HepG2 (cell line): ENCODE measurements around the gene CARD19. TPM values are rescaled to one million over a fixed set of nuclear protein-coding genes. Genes with fewer than 3 reads are reported as not detected.
A peak's percentile ranks its signal among the peaks of the same experiment; 100 is the strongest.

Source experiments
- ATF7 ChIP-seq, 2 experiments: fragments of 450-650 bp in 1 of 2; sonication (generic) in 1 of 2; formaldehyde crosslinking in 1 of 2; IDR thresholded peaks; 2 replicates each; pipeline versions ENCODE4 v1.4.0 to v1.6.1; 2016 to 2020; ENCODE audit warnings: antibody characterized with exemption in 1 of 2, mild to moderate bottlenecking in 1 of 2, missing genetic modification reagents in 1 of 2
- ERF ChIP-seq: IDR thresholded peaks from 2 replicates; pipeline ENCODE4 v1.6.1; 2018; ENCODE audit warnings: missing biosample characterization, missing genetic modification reagents
- GATAD2A ChIP-seq: IDR thresholded peaks from 2 replicates; pipeline ENCODE4 v1.6.1; 2016
- IKZF1 ChIP-seq: fragments of 450-650 bp; IDR thresholded peaks from 2 replicates; pipeline ENCODE4 v1.7.1; 2016
- KAT8 ChIP-seq: IDR thresholded peaks from 2 replicates; pipeline ENCODE4 v1.6.1; 2016; ENCODE audit warnings: missing genetic modification reagents, missing compliant biosample characterization
- KDM4B ChIP-seq: sonication (generic); formaldehyde crosslinking; IDR thresholded peaks from 2 replicates; pipeline ENCODE4 v1.4.0; 2020; ENCODE audit warnings: missing genetic modification reagents
- MXI1 ChIP-seq: IDR thresholded peaks from 3 replicates; pipeline ENCODE4 v1.6.1; 2012; ENCODE audit warnings: low read depth, low read length, inconsistent platforms, borderline replicate concordance
- NR2F6 ChIP-seq, 2 experiments: IDR thresholded peaks; 2 replicates each; pipeline ENCODE4 v1.6.1; 2016; ENCODE audit warnings: antibody characterized with exemption in 1 of 2, mild to moderate bottlenecking in 1 of 2
- PHF5A ChIP-seq: IDR thresholded peaks from one replicate; pipeline ENCODE4 v1.6.1; 2018; ENCODE audit warnings: low read depth, missing genetic modification reagents; ENCODE audit not compliant: unreplicated experiment
- SAFB2 ChIP-seq: sonication (generic); formaldehyde crosslinking; IDR thresholded peaks from 2 replicates; pipeline ENCODE4 v1.5.1; 2020; ENCODE audit warnings: missing genetic modification reagents, low read depth, mild to moderate bottlenecking, borderline replicate concordance
- TARDBP ChIP-seq: sonication (generic); formaldehyde crosslinking; IDR thresholded peaks from 2 replicates; pipeline ENCODE4 v1.8.0; 2022; ENCODE audit warnings: mild to moderate bottlenecking, missing genetic modification reagents
- ZFP41 ChIP-seq: sonication (generic); formaldehyde crosslinking; IDR thresholded peaks from 2 replicates; pipeline ENCODE4 v1.4.0; 2020; ENCODE audit warnings: mild to moderate bottlenecking, missing genetic modification reagents, borderline replicate concordance
- ZIK1 ChIP-seq: sonication (generic); formaldehyde crosslinking; IDR thresholded peaks from 2 replicates; pipeline ENCODE4 v1.5.0; 2020; ENCODE audit warnings: mild to moderate bottlenecking, low read depth, missing genetic modification reagents, borderline replicate concordance
- ZMYM2 ChIP-seq: sonication (generic); formaldehyde crosslinking; IDR thresholded peaks from 2 replicates; pipeline ENCODE4 v1.8.0; 2022; ENCODE audit warnings: mild to moderate bottlenecking, missing genetic modification reagents
- ZNF224 ChIP-seq: sonication (generic); formaldehyde crosslinking; IDR thresholded peaks from 2 replicates; pipeline ENCODE4 v1.5.0; 2020; ENCODE audit warnings: mild to moderate bottlenecking, missing genetic modification reagents
- ZNF33B ChIP-seq: sonication (generic); formaldehyde crosslinking; IDR thresholded peaks from 2 replicates; pipeline ENCODE4 v1.5.1; 2020; ENCODE audit warnings: mild to moderate bottlenecking, missing genetic modification reagents
- ZNF496 ChIP-seq: sonication (generic); formaldehyde crosslinking; IDR thresholded peaks from 2 replicates; pipeline ENCODE4 v1.8.1; 2023; ENCODE audit warnings: mild to moderate bottlenecking, moderate library complexity, missing genetic modification reagents; ENCODE audit not compliant: insufficient replicate concordance
- ZNF652 ChIP-seq: IDR thresholded peaks from 2 replicates; pipeline ENCODE4 v1.6.1; 2016; ENCODE audit warnings: low read depth, borderline replicate concordance
- polyA plus RNA-seq, 8 experiments: library from polyadenylated mRNA; depleted of rRNA in 3 of 8; stranded (reverse) in 7 of 8; unstranded in 1 of 8; fragments of >200 nt; fragmentation: Illumina TruSeq in 4 of 8; extraction: Trizol in 4 of 8; gene quantifications; 2 replicates each; pipeline versions ENCODE4 v1.2.1 to v1.2.3, GENCODE V29; 2011 to 2016; ENCODE audit warnings: low read depth in 4 of 8, missing spikeins in 1 of 8, mixed read lengths in 1 of 8; ENCODE audit not compliant: insufficient read depth in 1 of 8
- total RNA-seq, 5 experiments: library from RNA; depleted of rRNA; stranded (reverse); fragments of >200 nt; fragmentation: Illumina TruSeq; extraction: Trizol; gene quantifications; 2 replicates each; pipeline ENCODE4 v1.2.3, GENCODE V29; 2016; ENCODE audit warnings: low read depth in 1 of 5
- TF ChIP-seq, protein P1 (sequence below): sonication (generic); formaldehyde crosslinking; IDR thresholded peaks from 2 replicates; pipeline ENCODE4 v1.9.0; 2022; ENCODE audit warnings: missing genetic modification reagents, mild to moderate bottlenecking, borderline replicate concordance
- TF ChIP-seq, protein P2 (sequence below): IDR thresholded peaks from 2 replicates; pipeline ENCODE4 v1.6.1; 2016; ENCODE audit warnings: low read depth, control low read depth
- TF ChIP-seq, protein P3 (sequence below): sonication (generic); formaldehyde crosslinking; IDR thresholded peaks from 2 replicates; pipeline ENCODE4 v1.4.0; 2020; ENCODE audit warnings: mild to moderate bottlenecking, low read depth, missing genetic modification reagents
- TF ChIP-seq, protein P4 (sequence below): sonication (generic); formaldehyde crosslinking; IDR thresholded peaks from 2 replicates; pipeline ENCODE4 v1.4.0; 2020; ENCODE audit warnings: missing genetic modification reagents

Gene CARD19
- total and polyA plus RNA-seq, 2 of the 13 experiments (the other 11 are each of a cell fraction or from before 2014, with no cell fraction given): 18.4 to 47.2 TPM

DNA sequence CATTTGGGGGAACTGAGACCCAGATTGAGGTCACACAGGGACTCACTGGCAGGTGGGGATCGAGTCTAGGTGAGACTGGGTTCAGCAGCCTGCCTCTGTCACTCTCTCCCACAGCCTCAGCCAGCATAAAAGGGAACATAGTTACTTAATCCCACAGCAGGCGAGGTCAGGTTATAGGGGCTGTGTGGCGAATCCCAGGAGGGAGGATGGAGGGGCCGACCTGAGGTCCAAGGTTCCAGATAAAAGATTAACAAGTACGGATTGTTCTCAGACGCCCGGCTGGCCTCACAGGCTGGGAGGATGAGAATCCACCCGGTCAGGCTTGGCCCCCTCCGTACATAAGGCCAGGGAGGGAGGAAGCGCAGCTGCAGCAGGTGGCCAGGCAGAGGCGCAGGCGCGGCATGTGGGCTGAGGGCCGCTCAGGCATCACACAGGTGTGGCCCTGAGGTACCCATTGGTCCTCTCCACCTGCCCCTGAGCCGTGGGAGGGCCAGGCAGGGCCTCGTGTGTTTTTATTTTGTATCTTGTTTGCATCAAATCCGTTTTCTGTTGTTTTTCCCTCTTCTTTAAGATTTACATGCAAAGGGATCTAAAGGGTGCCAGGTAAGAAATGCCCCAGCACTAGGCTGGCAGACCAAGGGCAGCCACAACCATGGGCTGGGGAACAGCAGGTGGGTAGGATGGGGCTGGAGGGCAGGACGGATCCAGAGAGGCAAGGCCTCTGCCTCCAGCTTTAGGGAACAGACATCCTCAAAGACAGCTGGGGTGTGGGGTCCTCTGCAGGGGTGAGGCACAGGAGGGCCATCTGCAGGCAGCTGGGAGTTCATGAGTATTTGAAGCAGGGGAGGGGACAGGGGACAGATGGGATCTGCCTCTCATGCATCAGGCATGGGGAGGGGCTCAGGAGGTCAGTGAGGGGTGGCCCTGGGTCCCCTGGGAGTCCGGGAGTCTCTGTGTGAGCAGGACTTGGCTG lies 33.9 kb upstream of the CARD19 start (continued):
- no peak for TF ChIP-seq IKZF1
- TF ChIP-seq ERF: peak; percentile 59
- TF ChIP-seq ZIK1 (CRISPR knock-in tag): no peak
- TF ChIP-seq GATAD2A: peak; percentile 71
- TF ChIP-seq ZFP41: no peak
- TF ChIP-seq KAT8 (CRISPR knock-in tag): 0 out of 2 replicates have a peak, but pooled peaks have one; percentile 57
- TF ChIP-seq MXI1: peak; percentile 53; the same call in 1 of the 3 replicates
- TF ChIP-seq, protein P1, sequence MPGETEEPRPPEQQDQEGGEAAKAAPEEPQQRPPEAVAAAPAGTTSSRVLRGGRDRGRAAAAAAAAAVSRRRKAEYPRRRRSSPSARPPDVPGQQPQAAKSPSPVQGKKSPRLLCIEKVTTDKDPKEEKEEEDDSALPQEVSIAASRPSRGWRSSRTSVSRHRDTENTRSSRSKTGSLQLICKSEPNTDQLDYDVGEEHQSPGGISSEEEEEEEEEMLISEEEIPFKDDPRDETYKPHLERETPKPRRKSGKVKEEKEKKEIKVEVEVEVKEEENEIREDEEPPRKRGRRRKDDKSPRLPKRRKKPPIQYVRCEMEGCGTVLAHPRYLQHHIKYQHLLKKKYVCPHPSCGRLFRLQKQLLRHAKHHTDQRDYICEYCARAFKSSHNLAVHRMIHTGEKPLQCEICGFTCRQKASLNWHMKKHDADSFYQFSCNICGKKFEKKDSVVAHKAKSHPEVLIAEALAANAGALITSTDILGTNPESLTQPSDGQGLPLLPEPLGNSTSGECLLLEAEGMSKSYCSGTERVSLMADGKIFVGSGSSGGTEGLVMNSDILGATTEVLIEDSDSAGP (CRISPR knock-in tag): peak; percentile 47; the same call in 1 of the 2 replicates
- TF ChIP-seq SAFB2: no peak; the same call in 1 of the 2 replicates
- peak; percentile 55; the same call in 1 of the 2 replicates for TF ChIP-seq ZMYM2 (CRISPR knock-in tag)
- no peak for TF ChIP-seq PHF5A (CRISPR knock-in tag)
- no peak for TF ChIP-seq ATF7 (IDR thresholded peaks at IDR 0.05)
- no peak for TF ChIP-seq ATF7 (CRISPR knock-in tag; IDR thresholded peaks at IDR 0.05)
- no peak for TF ChIP-seq ZNF496 (CRISPR knock-in tag)
- 0 out of 2 replicates have a peak, but pooled peaks have one; percentile 27 for TF ChIP-seq TARDBP (CRISPR knock-in tag)
- no peak for TF ChIP-seq ZNF224 (CRISPR knock-in tag)
- TF ChIP-seq, protein P2, sequence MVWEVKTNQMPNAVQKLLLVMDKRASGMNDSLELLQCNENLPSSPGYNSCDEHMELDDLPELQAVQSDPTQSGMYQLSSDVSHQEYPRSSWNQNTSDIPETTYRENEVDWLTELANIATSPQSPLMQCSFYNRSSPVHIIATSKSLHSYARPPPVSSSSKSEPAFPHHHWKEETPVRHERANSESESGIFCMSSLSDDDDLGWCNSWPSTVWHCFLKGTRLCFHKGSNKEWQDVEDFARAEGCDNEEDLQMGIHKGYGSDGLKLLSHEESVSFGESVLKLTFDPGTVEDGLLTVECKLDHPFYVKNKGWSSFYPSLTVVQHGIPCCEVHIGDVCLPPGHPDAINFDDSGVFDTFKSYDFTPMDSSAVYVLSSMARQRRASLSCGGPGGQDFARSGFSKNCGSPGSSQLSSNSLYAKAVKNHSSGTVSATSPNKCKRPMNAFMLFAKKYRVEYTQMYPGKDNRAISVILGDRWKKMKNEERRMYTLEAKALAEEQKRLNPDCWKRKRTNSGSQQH (CRISPR knock-in tag): no peak
- TF ChIP-seq KDM4B (CRISPR knock-in tag): no peak; the same call in 1 of the 2 replicates
- TF ChIP-seq, protein P3, sequence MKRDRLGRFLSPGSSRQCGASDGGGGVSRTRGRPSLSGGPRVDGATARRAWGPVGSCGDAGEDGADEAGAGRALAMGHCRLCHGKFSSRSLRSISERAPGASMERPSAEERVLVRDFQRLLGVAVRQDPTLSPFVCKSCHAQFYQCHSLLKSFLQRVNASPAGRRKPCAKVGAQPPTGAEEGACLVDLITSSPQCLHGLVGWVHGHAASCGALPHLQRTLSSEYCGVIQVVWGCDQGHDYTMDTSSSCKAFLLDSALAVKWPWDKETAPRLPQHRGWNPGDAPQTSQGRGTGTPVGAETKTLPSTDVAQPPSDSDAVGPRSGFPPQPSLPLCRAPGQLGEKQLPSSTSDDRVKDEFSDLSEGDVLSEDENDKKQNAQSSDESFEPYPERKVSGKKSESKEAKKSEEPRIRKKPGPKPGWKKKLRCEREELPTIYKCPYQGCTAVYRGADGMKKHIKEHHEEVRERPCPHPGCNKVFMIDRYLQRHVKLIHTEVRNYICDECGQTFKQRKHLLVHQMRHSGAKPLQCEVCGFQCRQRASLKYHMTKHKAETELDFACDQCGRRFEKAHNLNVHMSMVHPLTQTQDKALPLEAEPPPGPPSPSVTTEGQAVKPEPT (CRISPR knock-in tag): no peak
- TF ChIP-seq ZNF652: no peak
- TF ChIP-seq, protein P4, sequence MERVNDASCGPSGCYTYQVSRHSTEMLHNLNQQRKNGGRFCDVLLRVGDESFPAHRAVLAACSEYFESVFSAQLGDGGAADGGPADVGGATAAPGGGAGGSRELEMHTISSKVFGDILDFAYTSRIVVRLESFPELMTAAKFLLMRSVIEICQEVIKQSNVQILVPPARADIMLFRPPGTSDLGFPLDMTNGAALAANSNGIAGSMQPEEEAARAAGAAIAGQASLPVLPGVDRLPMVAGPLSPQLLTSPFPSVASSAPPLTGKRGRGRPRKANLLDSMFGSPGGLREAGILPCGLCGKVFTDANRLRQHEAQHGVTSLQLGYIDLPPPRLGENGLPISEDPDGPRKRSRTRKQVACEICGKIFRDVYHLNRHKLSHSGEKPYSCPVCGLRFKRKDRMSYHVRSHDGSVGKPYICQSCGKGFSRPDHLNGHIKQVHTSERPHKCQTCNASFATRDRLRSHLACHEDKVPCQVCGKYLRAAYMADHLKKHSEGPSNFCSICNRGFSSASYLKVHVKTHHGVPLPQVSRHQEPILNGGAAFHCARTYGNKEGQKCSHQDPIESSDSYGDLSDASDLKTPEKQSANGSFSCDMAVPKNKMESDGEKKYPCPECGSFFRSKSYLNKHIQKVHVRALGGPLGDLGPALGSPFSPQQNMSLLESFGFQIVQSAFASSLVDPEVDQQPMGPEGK (CRISPR knock-in tag): peak; percentile 94
- 0 out of 2 replicates have a peak, but pooled peaks have one; percentile 33 for TF ChIP-seq ZNF33B
- TF ChIP-seq NR2F6 (IDR thresholded peaks at IDR 0.05): peak; percentile 36; the same call in 1 of the 2 replicates
- peak; percentile 73 for TF ChIP-seq NR2F6 (CRISPR knock-in tag; IDR thresholded peaks at IDR 0.05)
